Glutamatergic neuron (in vitro differentiated cells): Measurements from ENCODE around the gene TOMM20L. TPM values are rescaled to one million over a fixed set of nuclear protein-coding genes. Genes with fewer than 3 reads are reported as not detected.

ENCODE experiments used
- DNase-seq: peaks from one replicate; pipeline ENCODE4 v3.0.0; 2022
- H3K27ac Mint-ChIP-seq: one replicate; pipeline ENCODE4 v1.8.0; 2020; ENCODE audit warnings: mild to moderate bottlenecking, mixed read lengths, inconsistent platforms; ENCODE audit not compliant: unreplicated experiment
- H3K27me3 Mint-ChIP-seq: one replicate; pipeline ENCODE4 v1.8.0; 2020; ENCODE audit warnings: mild to moderate bottlenecking, moderate library complexity, mixed read lengths, inconsistent platforms; ENCODE audit not compliant: unreplicated experiment
- H3K36me3 Mint-ChIP-seq: one replicate; pipeline ENCODE4 v1.8.0; 2020; ENCODE audit warnings: mild to moderate bottlenecking, mixed read lengths, inconsistent platforms; ENCODE audit not compliant: unreplicated experiment
- H3K4me1 Mint-ChIP-seq: one replicate; pipeline ENCODE4 v1.8.0; 2020; ENCODE audit warnings: mild to moderate bottlenecking, low read depth, mixed read lengths, inconsistent platforms; ENCODE audit not compliant: unreplicated experiment
- H3K4me3 Mint-ChIP-seq: one replicate; pipeline ENCODE4 v1.8.0; 2020; ENCODE audit warnings: mild to moderate bottlenecking, mixed read lengths, inconsistent platforms; ENCODE audit not compliant: unreplicated experiment
- H3K9me3 Mint-ChIP-seq: one replicate; pipeline ENCODE4 v1.8.0; 2020; ENCODE audit warnings: mild to moderate bottlenecking, moderate library complexity, mixed read lengths, inconsistent platforms; ENCODE audit not compliant: unreplicated experiment
- CTCF ChIP-seq: fragments of 200-600 bp; sonication (generic); IDR thresholded peaks from one replicate; pipeline ENCODE4 v1.5.0; 2021; ENCODE audit not compliant: partially characterized antibody, unreplicated experiment
- total RNA-seq: library from RNA; stranded (reverse); fragmentation: NEBNext Ultra II Directional; extraction: Animal tissue kit (Norgen Biotek cat#: 25700); gene quantifications from one replicate; pipeline ENCODE4 v1.2.1, GENCODE V29; 2021; ENCODE audit not compliant: unreplicated experiment

Gene TOMM20L
- total RNA-seq, 1 donor from 2014 or later, result not detected

- peaks cover 4% of the 10 kb centered on the region for H3K36me3 Mint-ChIP-seq
- peaks cover 6% of the 10 kb centered on the region for H3K27me3 Mint-ChIP-seq
- no peak for DNase-seq
- peaks cover 3% of the 10 kb centered on the region for H3K9me3 Mint-ChIP-seq
- no peak overlapping the region for H3K4me3 Mint-ChIP-seq
- no peak overlapping the region for H3K27ac Mint-ChIP-seq
- TF ChIP-seq CTCF, result no peak
- no peaks in the 10 kb centered on the region for H3K4me1 Mint-ChIP-seq
Observed at GRCh38 chr14:58390830-58391229, 4.9 kb upstream of the TOMM20L start.

- peaks cover 7% of the 10 kb centered on the region for H3K27me3 Mint-ChIP-seq
- TF ChIP-seq CTCF, result no peak
- H3K4me1 Mint-ChIP-seq, result peaks cover 7% of the 10 kb centered on the region
- H3K4me3 Mint-ChIP-seq, result peak overlapping the region; percentile 83
- no peaks in the 10 kb centered on the region for H3K36me3 Mint-ChIP-seq
- peaks cover 3% of the 10 kb centered on the region for H3K9me3 Mint-ChIP-seq
- H3K27ac Mint-ChIP-seq, result peak overlapping the region; percentile 80
- no peak for DNase-seq
Observed at GRCh38 chr14:58395562-58395811, 243 bp upstream of the TOMM20L start.

GRCh38 chr14:58397156-58397555 is 1.4 kb downstream of the TOMM20L start:
- no peak for TF ChIP-seq CTCF
- H3K27me3 Mint-ChIP-seq, result peaks cover 6% of the 10 kb centered on the region
- H3K36me3 Mint-ChIP-seq, result no peaks in the 10 kb centered on the region
- H3K27ac Mint-ChIP-seq, result peak overlapping the region; percentile 9
- H3K9me3 Mint-ChIP-seq, result peaks cover 3% of the 10 kb centered on the region
- H3K4me1 Mint-ChIP-seq, result peaks cover 7% of the 10 kb centered on the region
- peak overlapping the region; percentile 62 for H3K4me3 Mint-ChIP-seq
- no peak for DNase-seq

- H3K27ac Mint-ChIP-seq, result no peak overlapping the region
- peaks cover 3% of the 10 kb centered on the region for H3K9me3 Mint-ChIP-seq
- H3K4me1 Mint-ChIP-seq, result peaks cover 7% of the 10 kb centered on the region
- DNase-seq, result no peak
- no peaks in the 10 kb centered on the region for H3K36me3 Mint-ChIP-seq
- H3K27me3 Mint-ChIP-seq, result peaks cover 6% of the 10 kb centered on the region
- no peak overlapping the region for H3K4me3 Mint-ChIP-seq
- no peak for TF ChIP-seq CTCF
Observed at GRCh38 chr14:58398495-58398894, 2.8 kb downstream of the TOMM20L start.

GRCh38 chr14:58398895-58399294 is 3.2 kb downstream of the TOMM20L start:
- H3K4me3 Mint-ChIP-seq, result no peak overlapping the region
- no peak for TF ChIP-seq CTCF
- no peaks in the 10 kb centered on the region for H3K36me3 Mint-ChIP-seq
- peaks cover 7% of the 10 kb centered on the region for H3K4me1 Mint-ChIP-seq
- H3K27ac Mint-ChIP-seq, result no peak overlapping the region
- no peak for DNase-seq
- peaks cover 6% of the 10 kb centered on the region for H3K27me3 Mint-ChIP-seq
- H3K9me3 Mint-ChIP-seq, result peaks cover 3% of the 10 kb centered on the region
